Measurements from ENCODE around the gene SHROOM1. TPM values are rescaled to one million over a fixed set of nuclear protein-coding genes. Genes with fewer than 3 reads are reported as not detected.

Gene SHROOM1
- total RNA-seq, 1 experiment from 2014 or later = 23.3 TPM

DNA sequence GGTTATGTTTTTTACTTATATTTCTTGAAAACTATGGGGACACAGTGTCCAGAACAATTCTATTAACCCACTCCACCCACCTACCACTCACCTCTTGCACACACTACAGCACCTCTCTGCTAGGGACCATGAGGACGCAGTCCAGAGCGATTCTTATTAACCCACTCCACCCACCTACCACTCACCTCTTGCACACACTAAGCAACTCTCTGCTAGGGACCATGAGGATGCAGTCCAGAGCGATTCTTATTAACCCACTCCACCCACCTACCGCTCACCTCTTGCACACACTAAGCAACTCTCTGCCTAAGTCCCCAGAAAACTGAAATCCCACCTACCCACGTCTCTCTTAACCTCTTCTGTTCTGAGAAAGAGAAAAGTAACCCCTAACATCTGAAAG lies 2.2 kb upstream of the SHROOM1 start:
- no TSS peak for BruUV-seq (replicated peaks)
- H3K79me2 ChIP-seq (ENCODE audit: low read depth) = peaks cover 17% of the 10 kb centered on the region
- TF ChIP-seq, protein P1, sequence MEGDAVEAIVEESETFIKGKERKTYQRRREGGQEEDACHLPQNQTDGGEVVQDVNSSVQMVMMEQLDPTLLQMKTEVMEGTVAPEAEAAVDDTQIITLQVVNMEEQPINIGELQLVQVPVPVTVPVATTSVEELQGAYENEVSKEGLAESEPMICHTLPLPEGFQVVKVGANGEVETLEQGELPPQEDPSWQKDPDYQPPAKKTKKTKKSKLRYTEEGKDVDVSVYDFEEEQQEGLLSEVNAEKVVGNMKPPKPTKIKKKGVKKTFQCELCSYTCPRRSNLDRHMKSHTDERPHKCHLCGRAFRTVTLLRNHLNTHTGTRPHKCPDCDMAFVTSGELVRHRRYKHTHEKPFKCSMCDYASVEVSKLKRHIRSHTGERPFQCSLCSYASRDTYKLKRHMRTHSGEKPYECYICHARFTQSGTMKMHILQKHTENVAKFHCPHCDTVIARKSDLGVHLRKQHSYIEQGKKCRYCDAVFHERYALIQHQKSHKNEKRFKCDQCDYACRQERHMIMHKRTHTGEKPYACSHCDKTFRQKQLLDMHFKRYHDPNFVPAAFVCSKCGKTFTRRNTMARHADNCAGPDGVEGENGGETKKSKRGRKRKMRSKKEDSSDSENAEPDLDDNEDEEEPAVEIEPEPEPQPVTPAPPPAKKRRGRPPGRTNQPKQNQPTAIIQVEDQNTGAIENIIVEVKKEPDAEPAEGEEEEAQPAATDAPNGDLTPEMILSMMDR (conservative IDR thresholded peaks at IDR 0.05) = no peak
- TF ChIP-seq EZH2 (IDR thresholded peaks at IDR 0.05; ENCODE audit: low read depth) = no peak
- no peak overlapping the region for H3K27ac ChIP-seq
- no peaks in the 10 kb centered on the region; the same call in 1 of the 2 replicates for H4K20me1 ChIP-seq (ENCODE audit: insufficient read depth)
- POLR2A ChIA-PET (ENCODE audit: unreplicated experiment) = interaction anchor here (0.7 kb wide), 1 partner anchor 31 kb away, joined by 15 read pairs; no protein-coding TSS in a partner anchor
- H2AFZ ChIP-seq = no peak overlapping the region
- no peak overlapping the region for H3K4me2 ChIP-seq
- no peaks in the 10 kb centered on the region for H3K9me2 ChIP-seq (ENCODE audit: insufficient read depth)
- no peaks in the 10 kb centered on the region for H3K9me3 ChIP-seq (ENCODE audit: insufficient read depth, low read depth)
- peaks cover 30% of the 10 kb centered on the region for H3K4me1 ChIP-seq (replicated peaks; ENCODE audit: insufficient read depth)
- no peak for DNase-seq
- intact Hi-C loops (cut with micrococcal nuclease; ENCODE audit: unreplicated experiment) = no loop called here
- peaks cover 11% of the 10 kb centered on the region for H3F3A ChIP-seq (ENCODE audit: insufficient read depth, low read depth)
- H3K4me3 ChIP-seq = no peak overlapping the region
- CTCF ChIA-PET = interaction anchor here (0.7 kb wide), 1 partner anchor 373 kb away, joined by 3 read pairs; no protein-coding TSS in a partner anchor
- H3K36me3 ChIP-seq (ENCODE audit: low read depth) = no peaks in the 10 kb centered on the region
- no peaks in the 10 kb centered on the region for H3K27me3 ChIP-seq (ENCODE audit: insufficient read depth, low read depth)

DNA sequence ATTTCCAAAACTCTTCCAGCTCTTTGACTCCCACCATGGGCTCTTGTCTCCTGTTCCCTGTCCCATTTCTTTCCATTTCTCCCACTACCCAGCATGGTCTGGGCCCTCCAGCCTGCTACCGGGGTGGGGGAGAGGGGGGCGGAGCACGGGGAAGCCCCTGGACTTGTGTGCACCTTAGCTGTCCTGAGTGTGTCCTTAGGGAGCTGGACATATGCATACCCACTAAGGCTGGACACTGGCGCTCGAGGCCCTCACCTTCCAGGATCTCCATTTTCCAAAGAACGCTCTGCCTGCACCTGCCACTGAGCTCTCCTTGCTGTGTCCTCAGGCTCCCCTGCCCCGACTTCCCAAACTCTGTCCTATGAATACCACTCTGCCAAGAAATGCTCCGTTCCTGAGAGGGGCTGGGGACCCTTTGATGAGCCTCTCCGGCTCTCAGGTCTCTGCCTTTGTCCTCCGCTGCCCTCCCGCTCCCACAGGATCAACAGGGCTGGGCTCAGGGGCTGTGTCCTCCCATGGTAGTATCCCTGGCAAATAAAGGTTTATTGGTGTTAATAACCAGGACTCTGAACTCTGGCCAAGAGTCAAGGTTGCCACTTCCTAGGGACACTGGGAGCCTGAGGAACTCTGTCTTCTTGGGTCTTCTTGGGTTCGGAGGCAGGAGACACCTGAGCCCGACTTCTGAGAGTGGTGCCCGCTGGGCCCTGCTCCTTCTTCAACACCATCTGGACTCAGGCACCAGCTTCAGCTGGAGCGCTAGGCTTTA lies 831 bp upstream of the SHROOM1 start:
- CTCF ChIA-PET = interaction anchor here (0.7 to 1.0 kb wide), 2 partner anchors 14 to 34 kb away, joined by 3 to 5 read pairs; partner anchors contain the start of gene GDF9
- peak overlapping the region; percentile 89 for H2AFZ ChIP-seq
- no peaks in the 10 kb centered on the region for H3K36me3 ChIP-seq (ENCODE audit: low read depth)
- no peaks in the 10 kb centered on the region for H3K9me3 ChIP-seq (ENCODE audit: insufficient read depth, low read depth)
- peak overlapping the region; percentile 83; the same call in 1 of the 2 replicates for H3K4me3 ChIP-seq
- DNase-seq = no peak
- TSS peak; percentile 73 for BruUV-seq (replicated peaks)
- intact Hi-C loops (cut with micrococcal nuclease; ENCODE audit: unreplicated experiment) = no loop called here
- H3K9me2 ChIP-seq (ENCODE audit: insufficient read depth) = no peaks in the 10 kb centered on the region
- peak overlapping the region; percentile 42; the same call in 1 of the 2 replicates for H3K27ac ChIP-seq
- peaks cover 17% of the 10 kb centered on the region for H3K4me1 ChIP-seq (replicated peaks; ENCODE audit: insufficient read depth)
- H3K79me2 ChIP-seq (ENCODE audit: low read depth) = peaks cover 17% of the 10 kb centered on the region
- H3K4me2 ChIP-seq = peak overlapping the region; percentile 90
- TF ChIP-seq EZH2 (IDR thresholded peaks at IDR 0.05; ENCODE audit: low read depth) = no peak
- TF ChIP-seq, protein P1 (conservative IDR thresholded peaks at IDR 0.05) = no peak
- POLR2A ChIA-PET (ENCODE audit: unreplicated experiment) = interaction anchor here (0.5 to 0.6 kb wide), 3 partner anchors 133 to 333 kb away, joined by 3 to 4 read pairs (median 4); no protein-coding TSS in a partner anchor
- H4K20me1 ChIP-seq (ENCODE audit: insufficient read depth) = no peaks in the 10 kb centered on the region; the same call in 1 of the 2 replicates
- H3F3A ChIP-seq (ENCODE audit: insufficient read depth, low read depth) = no peaks in the 10 kb centered on the region
- no peaks in the 10 kb centered on the region for H3K27me3 ChIP-seq (ENCODE audit: insufficient read depth, low read depth)

DNA sequence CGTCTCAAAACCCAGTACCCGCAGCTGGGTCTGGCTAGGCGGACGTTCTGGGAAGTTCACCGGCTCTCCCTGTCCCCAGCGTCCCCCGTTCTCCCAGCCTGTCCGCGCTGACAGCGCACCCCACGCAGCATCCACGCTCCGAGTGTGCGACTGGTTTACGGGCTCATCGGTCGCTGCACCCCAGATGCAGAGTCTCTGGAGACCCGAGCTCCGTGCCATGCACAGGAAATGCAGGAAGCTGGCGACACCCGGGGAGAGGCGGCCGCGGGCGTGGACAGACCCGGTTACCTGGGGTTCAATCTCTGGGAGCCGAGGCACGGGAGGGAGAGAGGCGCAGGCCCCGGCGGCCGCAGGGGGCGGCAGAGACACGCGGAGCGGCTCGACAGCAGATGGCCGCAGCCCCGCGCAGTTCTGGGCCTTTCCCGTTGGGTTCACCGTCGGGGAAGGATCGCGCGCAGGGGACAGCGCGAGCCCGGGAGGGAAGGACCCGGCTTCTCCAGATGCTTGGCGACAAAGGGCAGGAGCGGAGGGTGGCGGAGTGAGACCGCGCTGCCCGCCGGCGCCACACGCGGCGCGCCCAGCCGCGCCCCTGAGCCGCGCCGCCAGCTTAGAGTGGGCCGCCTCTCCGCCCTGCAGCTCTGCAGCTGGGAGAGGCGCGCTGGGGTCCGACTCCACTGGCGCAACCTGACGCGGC lies 558 bp downstream of the SHROOM1 start:
- H3K4me2 ChIP-seq = peak overlapping the region; percentile 90
- ChIA-PET POLR2A (ENCODE audit: unreplicated experiment) (interaction anchor here (0.5 to 0.6 kb wide), 3 partner anchors 47 to 191 kb away, joined by 4 to 10 read pairs (median 10); no protein-coding TSS in a partner anchor), CTCF (interaction anchor here (0.7 to 2.4 kb wide), 4 partner anchors 10 to 360 kb away, joined by 3 to 8 read pairs (median 4); partner anchors contain the start of gene GDF9)
- H3F3A ChIP-seq (ENCODE audit: insufficient read depth, low read depth) = no peaks in the 10 kb centered on the region
- H3K4me3 ChIP-seq = peak overlapping the region; percentile 83
- H3K79me2 ChIP-seq (ENCODE audit: low read depth) = peaks cover 17% of the 10 kb centered on the region
- TF ChIP-seq, protein P1 (conservative IDR thresholded peaks at IDR 0.05) = peak; percentile 82
- no peak for TF ChIP-seq EZH2 (IDR thresholded peaks at IDR 0.05; ENCODE audit: low read depth)
- peak overlapping the region; percentile 89 for H2AFZ ChIP-seq
- H4K20me1 ChIP-seq (ENCODE audit: insufficient read depth) = no peaks in the 10 kb centered on the region; the same call in 1 of the 2 replicates
- no peaks in the 10 kb centered on the region for H3K27me3 ChIP-seq (ENCODE audit: insufficient read depth, low read depth)
- peak; percentile 59 to 79 for DNase-seq
- H3K9me2 ChIP-seq (ENCODE audit: insufficient read depth) = no peaks in the 10 kb centered on the region
- H3K36me3 ChIP-seq (ENCODE audit: low read depth) = no peaks in the 10 kb centered on the region
- intact Hi-C loops (cut with micrococcal nuclease; ENCODE audit: unreplicated experiment) = loop anchor here (1.0 kb wide), 2 partner anchors 36 to 53 kb away; partner anchors contain the start of genes GDF9 and UQCRQ
- H3K27ac ChIP-seq = peak overlapping the region; percentile 42; the same call in 1 of the 2 replicates
- H3K9me3 ChIP-seq (ENCODE audit: insufficient read depth, low read depth) = no peaks in the 10 kb centered on the region
- no TSS peak for BruUV-seq (replicated peaks)
- H3K4me1 ChIP-seq (replicated peaks; ENCODE audit: insufficient read depth) = peaks cover 14% of the 10 kb centered on the region; the same call in 1 of the 2 replicates
